Middle frontal gyrus (tissue), 1 donor: Measurements from ENCODE around the gene MTHFD2.
A peak's percentile ranks its signal among the peaks of the same experiment; 100 is the strongest.
"Not testable (repeated sequence)": the region's sequence is repeated elsewhere in the genome, so short reads cannot be mapped to it uniquely, and the experiment has no call there.

Source experiments
- DNase-seq: peaks from one replicate; pipeline ENCODE4 v3.0.0-alpha.2; 2015; ENCODE audit warnings: low spot score; ENCODE audit errors: extremely low spot score

Gene MTHFD2

DNA sequence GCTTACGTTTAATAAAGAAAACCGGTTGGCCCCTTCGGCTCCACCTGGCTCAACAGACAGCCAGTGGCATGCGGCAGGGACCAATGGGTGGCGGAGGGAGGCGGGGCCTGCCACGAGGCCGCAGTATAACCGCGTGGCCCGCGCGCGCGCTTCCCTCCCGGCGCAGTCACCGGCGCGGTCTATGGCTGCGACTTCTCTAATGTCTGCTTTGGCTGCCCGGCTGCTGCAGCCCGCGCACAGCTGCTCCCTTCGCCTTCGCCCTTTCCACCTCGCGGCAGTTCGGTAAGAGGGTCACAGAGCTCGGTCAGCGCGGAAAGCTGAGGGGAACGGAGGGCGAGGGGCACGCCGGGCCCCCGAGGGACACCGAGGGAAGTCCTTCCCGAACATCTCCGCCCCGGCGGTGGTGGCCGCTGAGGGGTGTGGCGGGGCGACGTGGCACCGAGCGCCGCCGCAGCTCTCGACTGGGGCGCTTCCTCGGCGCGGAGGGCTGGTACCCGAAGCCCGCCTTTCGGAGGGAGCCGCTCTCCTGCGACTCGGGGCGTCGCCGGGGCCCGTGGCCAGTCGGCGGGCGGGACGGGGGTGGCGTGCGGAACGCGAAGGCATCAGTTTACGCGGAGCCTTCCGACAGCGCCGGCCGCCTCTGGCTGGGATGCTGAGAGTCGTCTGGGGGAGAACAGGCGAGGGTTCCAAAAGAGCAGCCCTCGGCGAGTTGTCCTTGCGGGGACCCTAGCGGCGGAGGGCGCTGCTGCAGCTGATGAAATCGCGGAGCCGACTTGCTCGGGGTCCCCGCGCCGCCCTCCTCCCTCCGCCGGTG lies at the start of gene MTHFD2:
TSS of gene MTHFD2 (plus strand) at position 155 of the 814 bp plus-strand sequence. CDS start at position 182, 27 bp downstream.
- DNase-seq = peak; percentile 76

DNA sequence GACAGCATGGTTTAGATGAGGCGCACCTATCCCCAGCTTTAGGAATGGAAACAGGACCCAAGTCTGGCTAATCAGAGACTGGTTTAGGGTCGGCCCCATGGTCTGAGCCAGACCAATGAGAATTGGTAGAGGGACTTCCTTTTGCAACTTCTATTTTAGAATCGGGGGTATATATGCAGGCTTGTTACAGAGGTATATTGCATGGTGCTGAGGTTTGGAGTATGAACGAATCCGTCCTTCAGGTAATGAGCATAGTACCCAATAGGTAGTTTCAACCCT lies 49.2 kb upstream of the MTHFD2 start:
- DNase-seq = no peak

DNA sequence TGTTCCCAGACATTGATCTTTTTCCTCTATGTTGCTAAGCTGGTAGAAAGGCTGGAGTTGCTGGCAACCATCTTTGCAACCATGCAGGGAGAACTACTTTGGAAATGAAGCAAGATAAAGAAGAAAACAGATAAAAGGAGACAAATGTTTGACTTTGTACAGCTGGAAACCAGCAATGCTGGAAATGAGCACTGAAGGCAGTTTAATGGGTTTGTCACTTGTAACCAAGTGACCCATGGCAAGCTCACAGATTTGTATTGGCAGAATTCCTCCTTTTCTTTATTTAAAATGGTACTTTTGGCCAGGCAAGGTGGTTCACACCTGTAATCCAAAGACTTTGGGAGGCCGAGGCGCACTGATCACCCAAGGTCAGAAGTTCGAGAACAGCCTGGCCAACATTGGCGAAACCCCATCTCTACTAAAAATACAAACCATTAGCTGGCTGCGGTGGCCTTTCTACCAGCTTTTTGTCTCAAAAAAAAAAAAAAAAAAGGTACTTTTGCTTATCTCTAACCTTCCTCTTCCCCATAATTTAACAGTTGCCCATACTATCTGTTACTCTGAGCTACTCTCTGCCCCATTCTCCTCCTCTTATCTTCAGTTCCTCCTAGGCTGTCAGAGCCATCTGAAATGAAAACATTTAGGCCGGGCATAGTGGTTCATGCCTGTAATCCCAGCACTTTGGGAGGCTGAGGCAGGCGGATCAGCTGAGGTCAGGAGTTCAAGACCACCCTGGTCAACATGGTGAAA lies 48.7 kb upstream of the MTHFD2 start:
- no peak for DNase-seq

DNA sequence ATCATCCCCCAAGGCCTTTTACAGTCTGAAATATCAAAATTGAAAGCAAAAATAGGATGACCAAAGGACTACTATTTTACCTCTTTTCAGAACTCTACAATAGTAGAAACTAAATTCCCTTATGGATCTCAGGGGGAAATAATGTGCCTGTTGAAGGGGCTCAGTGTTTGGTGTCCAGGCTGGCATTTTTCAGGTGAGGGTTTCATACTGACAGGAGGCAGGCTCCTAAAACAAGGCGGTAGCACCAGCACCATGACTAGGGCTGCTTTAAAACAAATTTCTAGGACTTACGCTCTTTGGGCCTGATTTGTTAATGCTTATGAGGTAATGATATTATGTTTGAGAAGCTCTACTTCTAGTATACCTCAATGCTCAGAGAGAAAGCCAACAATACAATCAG lies 45.5 kb upstream of the MTHFD2 start:
- DNase-seq = no peak

DNA sequence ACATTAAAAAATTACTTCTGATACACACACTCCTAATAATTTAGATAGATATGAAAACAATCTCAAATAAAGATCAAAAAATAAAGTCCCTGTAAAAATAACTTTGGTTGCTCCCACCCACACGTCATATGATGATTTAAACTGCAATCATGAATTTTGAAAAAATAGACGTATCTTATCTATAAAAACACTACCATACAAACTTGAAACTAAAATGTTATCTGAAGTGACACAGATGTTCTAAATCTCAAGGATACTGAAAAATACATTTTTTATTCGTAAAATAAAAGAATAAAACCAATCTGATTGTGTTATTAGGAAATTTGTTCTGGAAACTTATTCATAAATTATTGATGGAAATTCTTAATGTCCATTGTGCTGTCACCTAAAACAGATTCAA lies 42.6 kb upstream of the MTHFD2 start:
- DNase-seq = no peak

DNA sequence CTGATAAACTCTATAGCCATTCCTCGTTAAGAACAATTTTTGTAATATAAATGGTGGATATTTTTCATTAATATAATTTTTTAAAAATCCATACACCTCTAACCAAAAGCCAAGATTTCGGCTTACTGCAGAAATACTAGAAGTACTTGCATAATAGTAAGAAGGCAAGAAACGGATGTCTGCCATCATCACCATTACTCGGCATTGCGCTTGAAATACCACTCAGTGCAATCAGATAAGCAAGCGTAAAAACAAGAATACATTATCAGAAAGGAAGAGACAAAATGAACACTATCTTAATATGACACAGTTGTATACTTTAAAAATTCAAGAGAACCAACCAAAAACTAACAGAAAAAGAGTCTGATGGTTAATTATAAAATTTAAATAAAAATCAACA lies 35.5 kb upstream of the MTHFD2 start:
- no peak for DNase-seq

DNA sequence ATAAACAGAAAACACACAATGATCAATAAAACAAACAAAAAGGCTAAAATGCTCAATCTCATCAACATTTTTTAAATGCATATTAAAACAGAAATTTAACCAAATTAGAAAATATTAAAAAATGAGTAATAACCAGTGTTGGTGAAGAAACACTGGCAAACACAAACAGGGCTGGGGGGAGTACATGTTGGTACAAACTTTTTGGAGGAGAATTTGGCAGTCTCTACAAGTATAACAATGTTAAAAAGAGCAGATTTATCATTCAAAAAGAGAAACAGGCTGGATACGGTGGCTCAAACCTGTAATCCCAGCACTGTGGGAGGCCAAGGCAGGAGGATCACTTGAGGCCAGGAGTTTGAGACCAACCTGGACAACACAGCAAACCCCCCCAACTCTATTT lies 33.7 kb upstream of the MTHFD2 start:
- DNase-seq = no peak

DNA sequence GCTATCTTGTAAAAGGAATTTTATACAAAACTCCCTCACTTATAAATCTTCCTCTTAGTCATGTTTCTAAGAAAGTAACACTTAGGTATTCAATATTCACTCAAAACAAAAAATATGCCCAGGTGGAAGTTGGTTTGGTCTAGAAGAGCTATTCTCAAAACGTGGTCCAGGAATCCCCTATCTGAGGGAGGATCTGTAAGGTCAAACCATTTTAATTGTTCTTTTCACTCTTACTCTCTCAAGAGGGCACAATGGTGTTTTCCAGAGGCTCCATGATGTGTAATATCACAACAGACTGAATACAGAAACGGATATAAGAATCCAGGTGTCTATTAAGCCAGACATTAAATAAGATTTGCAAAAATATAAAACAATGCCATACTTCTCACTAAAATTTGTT lies 29.7 kb upstream of the MTHFD2 start:
- DNase-seq = no peak

DNA sequence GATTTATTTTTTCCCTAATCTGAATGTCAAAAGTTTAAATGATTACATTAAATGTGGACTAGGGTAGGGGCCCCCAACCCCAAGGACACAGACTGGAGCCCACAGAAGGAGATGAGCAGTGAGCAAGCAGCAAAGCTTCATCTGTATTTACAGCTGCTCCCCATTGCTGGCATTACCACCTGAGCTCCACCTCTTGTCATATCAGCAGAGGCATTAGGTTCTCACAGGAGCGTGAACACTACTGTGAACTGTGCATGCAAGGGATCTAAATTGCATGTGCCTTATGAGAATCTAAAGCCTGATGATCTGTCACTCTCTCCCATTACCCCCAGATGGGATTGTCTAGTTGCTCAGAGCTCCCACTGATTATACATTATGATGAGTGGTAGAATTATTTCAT lies 23.5 kb upstream of the MTHFD2 start:
- DNase-seq = no peak

DNA sequence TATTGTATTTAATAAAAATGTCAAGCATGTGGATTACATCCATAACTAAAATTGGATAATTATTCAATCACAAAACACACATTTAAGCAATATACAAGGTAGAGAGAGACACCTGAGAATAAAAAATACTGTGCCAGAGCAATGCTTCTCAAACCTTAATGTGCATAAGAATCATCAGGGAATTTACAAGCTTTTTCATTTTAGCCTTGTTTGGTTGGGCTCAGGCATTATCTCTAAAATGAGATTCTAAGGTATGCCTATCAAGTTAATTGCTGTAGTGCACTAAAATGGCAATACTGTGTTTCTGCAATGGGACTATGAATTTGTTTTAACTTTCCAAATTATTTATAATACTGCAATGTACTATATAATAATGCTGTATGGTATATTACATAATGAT lies 20.7 kb upstream of the MTHFD2 start:
- no peak for DNase-seq

DNA sequence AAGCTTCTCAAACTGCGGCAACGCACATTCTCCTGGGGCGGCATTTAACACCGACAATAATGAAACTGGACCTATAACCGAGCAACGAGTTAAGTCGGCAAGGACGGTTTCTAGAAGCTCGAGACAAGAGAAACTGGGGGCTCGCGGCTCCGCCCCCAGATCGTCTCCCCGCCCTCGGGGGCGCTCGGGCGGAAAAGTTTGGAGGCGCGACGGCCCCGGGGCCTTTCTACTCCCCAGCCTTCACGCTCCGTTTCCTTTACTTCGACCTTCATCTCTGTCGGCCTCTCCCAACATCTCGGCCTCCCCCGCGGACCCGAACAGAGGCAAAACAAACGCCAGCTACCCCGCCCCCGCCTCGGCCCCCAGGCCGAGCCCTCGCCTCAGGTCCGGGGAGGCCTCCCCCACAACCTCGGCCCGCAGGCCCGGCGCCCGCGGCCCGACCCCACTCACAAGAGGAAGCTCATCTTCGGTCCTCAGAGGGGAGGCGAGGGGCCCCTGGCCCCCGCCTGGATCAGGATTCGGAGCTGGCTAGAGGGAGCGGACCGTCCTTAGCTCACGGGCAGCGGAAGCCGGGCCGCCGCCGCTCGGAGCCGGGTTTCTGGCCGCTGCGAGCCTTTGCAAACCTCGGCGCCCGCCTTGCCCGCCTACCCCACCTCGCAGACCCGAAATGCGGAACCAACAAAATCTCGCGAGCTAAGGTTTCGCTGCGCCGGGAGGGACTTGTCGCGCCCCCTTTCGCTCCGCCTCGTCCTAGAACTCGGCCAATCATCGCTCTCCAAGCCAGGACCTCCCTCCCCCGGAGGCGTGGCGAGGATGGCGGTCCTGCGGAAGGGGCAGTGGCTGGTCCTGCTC lies 20.0 kb upstream of the MTHFD2 start, which contains the start of gene MOB1A:
TSS of gene MOB1A (minus strand) at position 669 of the 852 bp plus-strand sequence. CDS start at position 464, 205 bp downstream.
- peak; percentile 98 for DNase-seq

DNA sequence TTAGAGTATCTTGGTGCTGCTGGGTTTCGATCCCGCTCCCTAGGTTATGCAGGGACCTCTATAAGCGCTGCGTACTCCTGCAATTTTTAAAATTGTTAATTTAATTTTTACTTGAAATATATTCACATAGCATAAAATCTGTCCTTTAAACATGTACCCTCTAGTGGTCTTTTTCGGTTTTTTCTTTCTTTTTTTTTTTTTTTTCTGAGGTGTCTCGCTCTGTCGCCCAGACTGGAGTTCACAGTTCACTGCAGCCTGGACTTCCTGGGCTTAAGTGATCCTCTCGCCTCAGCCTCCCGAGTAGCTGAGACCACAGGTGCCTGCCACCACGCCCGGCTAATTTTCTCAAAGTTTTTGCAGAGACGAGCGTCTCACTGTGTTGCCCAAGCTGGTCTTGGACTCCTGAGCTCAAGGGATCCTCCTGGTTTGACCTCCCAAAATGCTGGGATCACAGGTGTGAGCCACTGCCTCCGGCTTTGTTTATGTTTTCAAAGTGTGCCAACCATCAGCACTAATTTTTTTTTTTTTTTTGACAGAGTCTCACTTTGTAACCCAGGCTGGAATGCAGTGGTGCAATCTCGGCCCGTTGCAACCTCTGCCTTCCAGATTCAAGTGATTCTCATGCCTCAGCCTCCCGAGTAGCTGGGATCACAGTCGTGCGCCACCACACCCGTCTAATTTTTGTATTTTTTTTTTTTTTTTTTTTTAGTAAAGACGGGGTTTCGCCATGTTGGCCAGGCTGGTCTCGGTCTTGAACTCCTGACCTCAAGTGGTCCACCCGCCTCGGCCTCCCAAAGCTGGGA lies 19.2 kb upstream of the MTHFD2 start:
- no peak for DNase-seq

DNA sequence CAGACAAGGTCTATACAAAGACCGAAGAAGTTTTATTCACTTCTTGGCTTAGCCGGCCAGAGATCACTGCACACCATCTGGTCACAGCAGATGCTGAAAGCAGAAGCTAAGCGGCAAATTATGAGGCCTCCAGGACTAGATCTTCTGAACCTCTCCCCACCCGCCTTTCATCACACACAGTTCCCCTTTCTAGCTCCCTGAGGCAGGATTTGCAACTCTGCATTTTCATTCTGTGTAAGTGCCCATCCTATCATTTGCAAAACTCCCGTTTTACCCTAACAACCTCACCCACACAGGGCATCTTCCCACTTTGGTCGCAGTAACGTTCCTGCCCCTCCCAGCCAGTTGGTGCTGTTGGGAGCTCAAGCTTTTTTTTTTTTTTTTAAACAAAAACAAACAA lies 16.7 kb upstream of the MTHFD2 start:
- DNase-seq = no peak

DNA sequence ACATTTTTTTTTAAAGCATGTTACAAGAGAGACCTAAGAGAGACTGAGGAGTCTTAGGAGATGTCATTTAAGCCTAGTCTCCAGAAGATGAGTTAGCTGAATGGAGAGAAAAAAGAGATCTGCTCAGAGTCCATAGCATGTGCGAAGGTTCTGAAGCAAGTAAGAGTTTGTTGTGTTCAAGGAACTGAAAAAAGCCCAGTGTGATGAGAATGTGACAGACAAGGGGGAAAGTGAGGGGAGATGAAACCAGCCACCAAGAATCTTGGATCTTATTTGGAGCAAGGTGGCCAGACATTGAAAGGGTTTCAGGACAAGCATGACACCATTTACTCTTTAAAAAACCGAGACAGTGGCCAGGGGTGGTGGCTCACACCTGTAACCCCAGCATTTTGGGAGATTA lies 14.5 kb upstream of the MTHFD2 start:
- DNase-seq = no peak

DNA sequence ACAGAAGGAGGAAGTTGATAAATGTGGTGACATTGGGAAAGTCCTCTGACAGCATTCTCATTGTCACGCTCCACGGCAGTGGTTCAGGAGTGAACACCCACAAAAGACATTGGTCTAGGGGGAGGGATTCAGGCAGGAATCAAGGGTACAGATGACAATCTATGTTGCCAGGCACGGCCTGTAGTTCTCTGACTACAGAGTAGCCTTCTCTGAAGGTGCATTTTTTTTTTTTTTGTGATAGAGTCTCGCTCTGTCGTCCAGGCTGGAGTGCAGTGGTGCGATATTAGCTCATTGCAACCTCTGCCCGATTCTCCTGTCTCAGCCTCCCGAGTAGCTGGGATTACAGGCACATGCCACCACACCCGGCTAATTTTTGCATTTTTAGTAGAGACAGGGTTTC lies 12.4 kb upstream of the MTHFD2 start:
- DNase-seq = no peak

DNA sequence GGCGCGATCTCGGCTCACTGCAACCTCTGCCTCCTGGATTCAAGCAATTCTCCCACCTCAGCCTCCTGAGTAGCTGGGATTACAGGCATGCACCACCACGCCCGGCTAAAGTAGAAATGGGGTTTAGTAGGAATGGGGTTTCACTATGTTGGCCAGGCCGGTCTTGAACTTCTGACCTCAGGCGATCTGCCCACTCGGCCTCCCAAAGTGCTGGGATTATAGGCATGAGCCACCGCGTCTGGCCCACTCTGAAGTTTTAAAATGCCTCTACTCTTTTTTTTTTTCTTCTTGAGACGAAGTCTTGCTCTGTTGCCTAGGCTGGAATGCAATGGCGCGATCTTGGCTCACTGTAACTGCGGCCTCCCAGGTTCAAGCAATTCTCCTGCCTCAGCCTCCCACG lies 11.7 kb upstream of the MTHFD2 start:
- not testable (repeated sequence) for DNase-seq

DNA sequence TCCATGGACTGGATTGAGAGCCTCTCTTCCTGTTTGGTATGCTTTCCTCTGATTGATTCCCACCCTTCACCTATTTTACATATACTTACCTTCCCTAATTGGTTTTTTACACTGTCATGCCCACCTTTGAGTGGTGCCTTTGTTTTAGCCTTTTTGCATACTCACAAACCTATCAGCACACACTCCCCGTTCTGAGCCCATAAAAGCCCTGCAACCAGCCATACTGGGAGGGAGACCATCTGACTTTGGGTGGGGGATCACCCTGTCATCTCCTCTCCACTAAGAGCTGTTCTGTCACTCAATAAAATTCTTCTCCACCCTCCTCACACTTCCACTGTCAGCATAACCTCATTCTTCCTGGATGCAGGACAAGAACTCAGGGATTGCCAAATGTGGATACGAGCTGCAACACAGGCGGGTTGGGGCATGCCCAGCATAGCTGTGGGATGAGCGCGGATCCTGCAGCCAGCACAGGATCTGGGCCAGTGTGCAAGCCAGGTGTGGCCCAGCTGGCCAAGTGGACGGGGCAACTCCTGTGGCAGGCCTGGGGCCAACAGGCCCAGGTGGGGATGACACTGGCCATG lies 10.3 kb upstream of the MTHFD2 start:
- DNase-seq = no peak

DNA sequence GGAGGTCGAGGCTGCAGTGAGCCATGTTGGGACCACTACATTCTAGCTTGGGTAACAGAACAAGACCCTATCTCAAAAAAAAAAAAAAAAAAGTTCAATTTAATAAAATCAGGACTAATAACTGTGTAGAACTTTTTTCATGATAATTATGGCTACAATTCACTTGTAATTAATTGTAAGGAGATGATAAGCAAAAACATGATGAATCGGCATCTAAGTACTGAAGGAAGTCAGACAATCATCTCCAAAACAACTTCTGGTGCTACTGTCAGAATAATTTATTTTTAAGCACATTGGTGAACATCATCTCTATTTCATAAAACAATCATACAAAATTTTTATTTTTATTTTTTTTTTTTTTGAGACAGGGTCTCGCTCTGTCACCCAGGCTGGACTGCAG lies 9.7 kb upstream of the MTHFD2 start:
- DNase-seq = no peak

DNA sequence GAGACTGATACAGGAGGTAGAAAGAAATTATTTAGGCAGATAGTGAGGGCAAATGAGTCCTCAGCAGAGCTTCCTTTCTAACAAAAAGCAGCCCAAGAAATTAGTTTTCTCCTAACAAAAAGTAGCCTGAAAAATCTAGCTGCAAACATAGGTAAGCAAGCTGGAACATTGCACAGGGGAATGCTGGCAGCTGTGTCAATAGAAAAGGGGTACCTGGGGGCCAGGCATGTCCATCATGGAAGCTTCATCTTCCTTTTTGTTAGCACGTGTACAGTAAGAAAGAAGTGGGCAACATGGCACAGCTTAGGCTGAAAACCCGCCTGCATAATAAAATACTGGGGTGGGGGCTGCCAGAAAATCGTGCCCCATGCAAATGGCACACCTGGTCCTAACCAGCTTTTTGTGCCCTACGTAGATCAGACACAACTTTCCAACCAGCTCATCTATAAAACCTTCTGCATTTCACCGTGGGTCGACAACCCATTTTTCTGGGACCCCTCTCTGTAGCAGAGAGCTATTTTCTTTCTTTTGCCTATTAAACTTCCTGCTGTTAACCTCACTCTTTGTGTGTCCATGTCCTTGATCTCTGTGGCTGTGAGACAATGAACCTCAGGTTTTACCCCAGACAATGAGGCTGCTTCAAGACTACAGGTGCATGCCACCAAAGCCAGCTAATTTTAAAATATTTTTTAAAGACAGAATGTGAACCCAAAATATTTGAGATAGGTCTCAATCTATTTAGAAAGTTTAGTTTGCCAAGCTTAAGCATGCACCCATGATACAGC lies 6.6 kb upstream of the MTHFD2 start:
- no peak for DNase-seq

DNA sequence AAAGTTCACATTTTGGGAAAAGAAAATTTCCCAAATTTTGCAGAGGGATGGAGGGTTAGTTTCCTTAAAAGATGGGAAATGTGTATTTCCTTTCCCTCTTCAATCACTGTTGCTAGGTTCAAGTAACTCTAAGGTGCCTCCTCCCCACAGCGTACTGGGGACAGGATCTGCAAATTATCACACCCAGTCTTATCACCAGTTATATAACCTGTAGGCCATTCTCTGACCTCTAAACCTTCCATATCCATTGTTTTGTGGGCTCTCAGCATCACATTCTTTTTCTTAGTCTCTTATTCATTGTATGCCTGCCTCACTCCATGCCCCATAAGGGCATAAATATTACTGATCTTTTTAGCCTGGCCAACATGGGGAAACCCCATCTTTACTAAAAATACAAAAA lies 3.6 kb upstream of the MTHFD2 start:
- no peak for DNase-seq
